Measurements from ENCODE around the gene ZNF865. TPM values are rescaled to one million over a fixed set of nuclear protein-coding genes. Genes with fewer than 3 reads are reported as not detected.
A peak's percentile ranks its signal among the peaks of the same experiment; 100 is the strongest.

ZNF865 gene
- total RNA-seq, 1 donor from 2014 or later: 15.0 TPM

DNA sequence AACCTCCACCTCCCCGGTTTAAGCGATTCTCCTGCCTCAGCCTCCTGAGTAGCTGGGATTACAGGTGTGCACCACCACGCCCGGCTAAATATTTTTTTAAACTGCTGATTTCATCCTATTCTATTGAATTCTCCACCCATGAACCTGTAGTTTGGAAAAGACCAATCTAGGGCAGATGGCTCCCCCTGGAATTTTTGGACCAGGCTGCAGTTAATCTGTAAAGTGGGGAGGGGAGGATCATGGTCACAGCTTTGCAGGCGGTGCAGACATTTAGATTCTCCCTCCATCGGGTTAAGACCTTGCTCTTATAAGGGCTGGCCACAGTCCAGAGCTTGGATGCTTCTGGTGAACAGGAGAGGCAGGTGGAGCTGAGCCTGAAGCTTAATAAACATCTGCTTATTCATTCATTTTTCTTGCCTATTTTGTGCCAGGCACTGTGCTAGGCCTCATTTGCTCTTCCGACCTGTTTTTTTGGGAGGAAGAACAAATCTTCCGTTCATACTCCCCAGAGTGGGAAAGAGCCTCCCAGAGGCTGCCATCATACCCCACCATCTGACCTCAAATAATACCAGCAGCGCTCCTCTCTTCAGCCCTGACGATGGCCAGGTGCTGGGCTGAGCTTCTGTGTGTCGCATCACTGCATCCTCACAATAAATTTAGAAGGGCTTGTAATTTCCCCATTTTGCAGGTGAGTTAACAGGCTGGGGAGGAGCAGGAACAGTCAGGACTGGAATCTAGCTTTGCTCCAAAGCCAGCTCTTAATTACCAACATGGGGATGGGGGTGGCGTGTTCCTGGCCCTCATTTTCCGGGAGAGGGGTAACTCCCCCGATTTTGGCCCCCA is 41.7 kb downstream of the ZNF865 start:
- no peaks in the 10 kb centered on the region for H3K27me3 Mint-ChIP-seq (ENCODE audit: low read depth, unreplicated experiment)
- peaks cover 31% of the 10 kb centered on the region for H3K4me1 ChIP-seq (ENCODE audit: insufficient read depth, low read length)
- H3K27ac Mint-ChIP-seq (ENCODE audit: unreplicated experiment): peak overlapping the region; percentile 47
- H3K9ac ChIP-seq (ENCODE audit: low read length): peak overlapping the region; percentile 85
- peak overlapping the region; percentile 75 for H3K4me3 ChIP-seq (ENCODE audit: insufficient read depth, low read depth, low read length)
- peaks cover 13% of the 10 kb centered on the region for H3K4me1 Mint-ChIP-seq (ENCODE audit: low read depth, unreplicated experiment)
- no peak for DNase-seq (ENCODE audit: low read depth)
- no peaks in the 10 kb centered on the region for H3K9me3 ChIP-seq (ENCODE audit: insufficient read depth, low read depth, low read length)
- no peaks in the 10 kb centered on the region for H3K9me3 Mint-ChIP-seq (ENCODE audit: unreplicated experiment)
- TF ChIP-seq, protein P1, sequence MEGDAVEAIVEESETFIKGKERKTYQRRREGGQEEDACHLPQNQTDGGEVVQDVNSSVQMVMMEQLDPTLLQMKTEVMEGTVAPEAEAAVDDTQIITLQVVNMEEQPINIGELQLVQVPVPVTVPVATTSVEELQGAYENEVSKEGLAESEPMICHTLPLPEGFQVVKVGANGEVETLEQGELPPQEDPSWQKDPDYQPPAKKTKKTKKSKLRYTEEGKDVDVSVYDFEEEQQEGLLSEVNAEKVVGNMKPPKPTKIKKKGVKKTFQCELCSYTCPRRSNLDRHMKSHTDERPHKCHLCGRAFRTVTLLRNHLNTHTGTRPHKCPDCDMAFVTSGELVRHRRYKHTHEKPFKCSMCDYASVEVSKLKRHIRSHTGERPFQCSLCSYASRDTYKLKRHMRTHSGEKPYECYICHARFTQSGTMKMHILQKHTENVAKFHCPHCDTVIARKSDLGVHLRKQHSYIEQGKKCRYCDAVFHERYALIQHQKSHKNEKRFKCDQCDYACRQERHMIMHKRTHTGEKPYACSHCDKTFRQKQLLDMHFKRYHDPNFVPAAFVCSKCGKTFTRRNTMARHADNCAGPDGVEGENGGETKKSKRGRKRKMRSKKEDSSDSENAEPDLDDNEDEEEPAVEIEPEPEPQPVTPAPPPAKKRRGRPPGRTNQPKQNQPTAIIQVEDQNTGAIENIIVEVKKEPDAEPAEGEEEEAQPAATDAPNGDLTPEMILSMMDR (IDR thresholded peaks at IDR 0.05; ENCODE audit: insufficient read depth, low read depth, low read length): no peak
- FAIRE-seq: no peak
- H4K20me1 ChIP-seq (ENCODE audit: insufficient read depth, low read length): peaks cover 20% of the 10 kb centered on the region
- H2AFZ ChIP-seq (ENCODE audit: low read depth, low read length): peak overlapping the region; percentile 85
- H3K27me3 ChIP-seq (ENCODE audit: insufficient read depth, low read length): no peaks in the 10 kb centered on the region
- H3K4me3 Mint-ChIP-seq (ENCODE audit: unreplicated experiment): peak overlapping the region; percentile 86
- peaks cover 14% of the 10 kb centered on the region for H3K36me3 Mint-ChIP-seq (ENCODE audit: low read depth, unreplicated experiment)
- peaks cover 44% of the 10 kb centered on the region for H3K79me2 ChIP-seq (ENCODE audit: insufficient read depth, low read length)
- H3K4me2 ChIP-seq (ENCODE audit: low read length): peak overlapping the region; percentile 96
- peaks cover 9% of the 10 kb centered on the region for H3K36me3 ChIP-seq (ENCODE audit: insufficient read depth, low read length)
- H3K27ac ChIP-seq (ENCODE audit: low read depth, low read length): no peak overlapping the region

DNA sequence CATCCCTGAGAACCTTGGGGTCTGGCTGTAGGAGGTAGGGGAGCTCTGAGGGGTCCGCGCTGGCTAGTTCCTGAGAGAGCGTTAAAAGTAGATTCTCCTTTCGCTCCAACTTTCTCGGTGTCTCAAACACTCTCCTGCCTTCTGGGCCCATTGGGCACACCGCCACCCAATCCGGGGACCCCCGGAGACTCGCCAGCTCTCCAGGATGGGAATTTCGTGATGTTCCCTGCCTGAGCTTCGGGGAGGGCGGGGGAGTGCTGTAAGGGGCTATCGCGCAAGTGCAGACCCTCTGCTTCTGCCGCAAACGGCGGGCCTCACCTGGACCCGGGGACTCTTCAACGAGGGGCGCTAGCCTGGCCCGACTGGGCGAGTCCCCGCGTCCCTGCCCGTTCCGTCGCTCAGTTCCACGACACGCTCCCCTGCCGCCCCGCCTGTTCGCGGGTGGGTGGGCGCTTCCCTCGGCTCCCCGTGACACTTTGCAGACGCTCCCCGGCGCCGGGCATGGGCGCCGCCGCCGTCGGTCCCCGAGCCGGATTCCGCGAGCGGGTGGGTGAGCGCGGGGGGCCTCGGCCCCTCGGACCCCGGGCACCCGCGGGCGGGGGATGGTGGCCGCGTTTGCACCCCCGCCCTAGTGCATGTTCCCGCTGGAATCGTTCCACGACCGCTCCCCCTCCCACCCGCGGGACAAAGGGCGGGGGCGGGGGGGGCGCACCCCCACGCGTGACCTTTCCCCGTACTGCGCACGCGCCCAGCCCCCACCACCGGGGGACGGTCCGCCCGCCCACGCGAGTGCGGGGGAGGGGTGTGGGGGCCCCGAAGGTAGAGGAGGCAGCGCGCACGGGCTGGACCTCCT is 42.5 kb downstream of the ZNF865 start, which contains the start of gene CCDC106:
Gene CCDC106 (plus strand): TSS at position 481 of the 853 bp plus-strand sequence. CDS start 835 bp downstream, outside the sequence.
- Mint-ChIP-seq H3K9me3 (ENCODE audit: unreplicated experiment) (no peaks in the 10 kb centered on the region), H3K4me3 (ENCODE audit: unreplicated experiment) (peak within 1 kb of the TSS; percentile 86), H3K27me3 (ENCODE audit: low read depth, unreplicated experiment) (no peaks in the 10 kb centered on the region), H3K36me3 (ENCODE audit: low read depth, unreplicated experiment) (peaks cover 16% of the 10 kb centered on the region), H3K4me1 (ENCODE audit: low read depth, unreplicated experiment) (peaks cover 11% of the 10 kb centered on the region), H3K27ac (ENCODE audit: unreplicated experiment) (peak within 1 kb of the TSS; percentile 47)
- TF ChIP-seq, protein P1 (IDR thresholded peaks at IDR 0.05; ENCODE audit: insufficient read depth, low read depth, low read length): no peak
- Histone ChIP-seq H3K4me3 (ENCODE audit: insufficient read depth, low read depth, low read length) (peak within 1 kb of the TSS; percentile 75), H3K4me2 (ENCODE audit: low read length) (peak within 1 kb of the TSS; percentile 96), H4K20me1 (ENCODE audit: insufficient read depth, low read length) (peaks cover 20% of the 10 kb centered on the region), H2AFZ (ENCODE audit: low read depth, low read length) (peak within 1 kb of the TSS; percentile 85), H3K27me3 (ENCODE audit: insufficient read depth, low read length) (no peaks in the 10 kb centered on the region), H3K36me3 (ENCODE audit: insufficient read depth, low read length) (peaks cover 9% of the 10 kb centered on the region), H3K4me1 (ENCODE audit: insufficient read depth, low read length) (peaks cover 24% of the 10 kb centered on the region), H3K79me2 (ENCODE audit: insufficient read depth, low read length) (peaks cover 37% of the 10 kb centered on the region), H3K9me3 (ENCODE audit: insufficient read depth, low read depth, low read length) (no peaks in the 10 kb centered on the region), H3K27ac (ENCODE audit: low read depth, low read length) (peak within 1 kb of the TSS; percentile 65), H3K9ac (ENCODE audit: low read length) (peak within 1 kb of the TSS; percentile 85)
- FAIRE-seq (no peak), DNase-seq (ENCODE audit: low read depth) (peak; percentile 79)
